ENCODE results near the gene COL11A2. TPM values are rescaled to one million over a fixed set of nuclear protein-coding genes. Genes with fewer than 3 reads are reported as not detected.

Gene COL11A2
- total and polyA plus RNA-seq, 2 experiments from 2014 or later = 1.6 to 2.7 TPM

DNA sequence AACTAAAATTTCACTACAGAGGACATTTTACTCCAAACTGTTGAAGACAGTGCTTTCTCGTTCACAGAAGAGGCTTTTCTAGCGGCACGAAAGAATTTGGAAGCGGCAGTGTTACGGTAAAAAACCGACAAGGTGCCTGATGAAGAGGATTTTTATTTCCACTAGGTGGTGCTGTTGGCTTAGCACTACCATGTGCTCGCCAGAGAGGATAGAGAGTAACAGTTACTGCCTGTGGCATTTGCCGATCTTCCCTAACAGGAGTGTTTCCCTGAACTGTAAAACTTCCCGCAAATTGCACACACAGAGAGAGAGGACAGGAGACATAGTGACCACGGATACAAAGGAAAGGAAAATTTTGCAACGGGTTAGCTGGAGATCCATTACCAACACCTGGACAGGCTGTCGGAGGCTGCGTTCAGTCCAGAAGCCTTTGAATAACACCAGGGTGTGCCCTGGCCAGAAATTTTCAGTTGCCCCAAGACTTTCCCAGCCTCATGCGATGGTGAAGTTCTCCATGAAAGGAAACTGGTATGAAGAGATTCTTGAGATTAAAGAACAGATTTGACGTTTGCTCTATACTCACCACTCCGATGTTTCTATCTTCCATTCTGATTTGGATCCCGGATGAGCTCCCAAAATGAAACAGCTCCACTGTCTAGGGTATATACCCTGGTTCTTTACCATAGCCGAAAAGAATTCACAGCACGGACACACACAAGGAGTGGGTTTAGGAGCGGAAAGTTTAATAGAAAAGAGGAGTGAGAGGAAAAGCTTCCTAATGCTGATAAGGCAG lies 68.3 kb downstream of the COL11A2 start:
- Histone ChIP-seq H2AFZ (no peak overlapping the region), H3K27ac (ENCODE audit: low read depth) (peak overlapping the region; percentile 55; the same call in 1 of the 2 replicates), H3K4me3 (peak overlapping the region; percentile 4; the same call in 1 of the 2 replicates), H4K20me1 (replicated peaks; ENCODE audit: insufficient read depth) (peaks cover 18% of the 10 kb centered on the region), H3K27me3 (ENCODE audit: insufficient read depth) (no peaks in the 10 kb centered on the region), H3K4me1 (ENCODE audit: insufficient read depth) (peaks cover 41% of the 10 kb centered on the region), H3K9me2 (ENCODE audit: insufficient read depth) (no peaks in the 10 kb centered on the region), H3F3A (replicated peaks; ENCODE audit: low read depth) (0 out of 2 replicates have a peak, but pooled peaks cover 8% of the 10 kb centered on the region), H3K4me2 (no peak overlapping the region), H3K36me3 (ENCODE audit: insufficient read depth) (peaks cover 26% of the 10 kb centered on the region), H3K79me2 (replicated peaks; ENCODE audit: insufficient read depth) (peaks cover 90% of the 10 kb centered on the region)
- H3K9me3 Mint-ChIP-seq = peaks cover 47% of the 10 kb centered on the region
- peaks cover 86% of the 10 kb centered on the region for H3K36me3 Mint-ChIP-seq (ENCODE audit: low read depth)
- peak; percentile 89 for DNase-seq (ENCODE audit: low spot score)
- H3K4me3 Mint-ChIP-seq = peak overlapping the region; percentile 0; the same call in 2 of the 3 replicates
- H3K4me1 Mint-ChIP-seq = peaks cover 43% of the 10 kb centered on the region
- ATAC-seq = peak; percentile 44
- no peak overlapping the region for H3K27ac Mint-ChIP-seq
- TF ChIP-seq, protein P1, sequence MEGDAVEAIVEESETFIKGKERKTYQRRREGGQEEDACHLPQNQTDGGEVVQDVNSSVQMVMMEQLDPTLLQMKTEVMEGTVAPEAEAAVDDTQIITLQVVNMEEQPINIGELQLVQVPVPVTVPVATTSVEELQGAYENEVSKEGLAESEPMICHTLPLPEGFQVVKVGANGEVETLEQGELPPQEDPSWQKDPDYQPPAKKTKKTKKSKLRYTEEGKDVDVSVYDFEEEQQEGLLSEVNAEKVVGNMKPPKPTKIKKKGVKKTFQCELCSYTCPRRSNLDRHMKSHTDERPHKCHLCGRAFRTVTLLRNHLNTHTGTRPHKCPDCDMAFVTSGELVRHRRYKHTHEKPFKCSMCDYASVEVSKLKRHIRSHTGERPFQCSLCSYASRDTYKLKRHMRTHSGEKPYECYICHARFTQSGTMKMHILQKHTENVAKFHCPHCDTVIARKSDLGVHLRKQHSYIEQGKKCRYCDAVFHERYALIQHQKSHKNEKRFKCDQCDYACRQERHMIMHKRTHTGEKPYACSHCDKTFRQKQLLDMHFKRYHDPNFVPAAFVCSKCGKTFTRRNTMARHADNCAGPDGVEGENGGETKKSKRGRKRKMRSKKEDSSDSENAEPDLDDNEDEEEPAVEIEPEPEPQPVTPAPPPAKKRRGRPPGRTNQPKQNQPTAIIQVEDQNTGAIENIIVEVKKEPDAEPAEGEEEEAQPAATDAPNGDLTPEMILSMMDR (conservative IDR thresholded peaks at IDR 0.05; ENCODE audit: low read depth in 2 of 2) = peak; percentile 75
- no peak for TF ChIP-seq ETS1 (IDR thresholded peaks at IDR 0.05)
- peaks cover 18% of the 10 kb centered on the region for H3K27me3 Mint-ChIP-seq (ENCODE audit: insufficient read depth, low read depth, poor library complexity)

- Histone ChIP-seq H3F3A (replicated peaks; ENCODE audit: low read depth) (0 out of 2 replicates have a peak, but pooled peaks cover 8% of the 10 kb centered on the region), H3K9me2 (ENCODE audit: insufficient read depth) (no peaks in the 10 kb centered on the region), H3K4me2 (no peak overlapping the region), H3K27me3 (ENCODE audit: insufficient read depth) (no peaks in the 10 kb centered on the region), H4K20me1 (replicated peaks; ENCODE audit: insufficient read depth) (peaks cover 11% of the 10 kb centered on the region), H3K4me3 (no peak overlapping the region), H3K27ac (ENCODE audit: low read depth) (peak overlapping the region; percentile 55; the same call in 1 of the 2 replicates), H3K79me2 (replicated peaks; ENCODE audit: insufficient read depth) (peaks cover 85% of the 10 kb centered on the region), H3K4me1 (ENCODE audit: insufficient read depth) (peaks cover 44% of the 10 kb centered on the region), H3K36me3 (ENCODE audit: insufficient read depth) (peaks cover 18% of the 10 kb centered on the region; the same call in 1 of the 2 replicates), H2AFZ (no peak overlapping the region)
- ATAC-seq (no peak), DNase-seq (ENCODE audit: low spot score) (no peak)
- Mint-ChIP-seq H3K36me3 (ENCODE audit: low read depth) (peaks cover 79% of the 10 kb centered on the region), H3K4me1 (peaks cover 45% of the 10 kb centered on the region), H3K27ac (no peak overlapping the region), H3K4me3 (peak overlapping the region; percentile 0; the same call in 1 of the 3 replicates), H3K9me3 (peaks cover 47% of the 10 kb centered on the region), H3K27me3 (ENCODE audit: insufficient read depth, low read depth, poor library complexity) (peaks cover 18% of the 10 kb centered on the region)
- TF ChIP-seq EZH2phosphoT487 (IDR thresholded peaks at IDR 0.05; ENCODE audit: unreplicated experiment) (no peak), NANOG (IDR thresholded peaks at IDR 0.05; ENCODE audit: borderline replicate concordance) (no peak), EZH2 (IDR thresholded peaks at IDR 0.05; ENCODE audit: low read depth, unreplicated experiment) (no peak), ZNF331 (CRISPR knock-in tag; IDR thresholded peaks at IDR 0.05; ENCODE audit: low read depth) (no peak), CREB1 (CRISPR knock-in tag; IDR thresholded peaks at IDR 0.05; ENCODE audit: low read depth) (no peak), STAT1 (IDR thresholded peaks at IDR 0.05; ENCODE audit: unreplicated experiment) (no peak), ETS1 (IDR thresholded peaks at IDR 0.05) (no peak)
- TF ChIP-seq, protein P1 (conservative IDR thresholded peaks at IDR 0.05; ENCODE audit: low read depth in 2 of 2) = no peak
- TF ChIP-seq, protein P2, sequence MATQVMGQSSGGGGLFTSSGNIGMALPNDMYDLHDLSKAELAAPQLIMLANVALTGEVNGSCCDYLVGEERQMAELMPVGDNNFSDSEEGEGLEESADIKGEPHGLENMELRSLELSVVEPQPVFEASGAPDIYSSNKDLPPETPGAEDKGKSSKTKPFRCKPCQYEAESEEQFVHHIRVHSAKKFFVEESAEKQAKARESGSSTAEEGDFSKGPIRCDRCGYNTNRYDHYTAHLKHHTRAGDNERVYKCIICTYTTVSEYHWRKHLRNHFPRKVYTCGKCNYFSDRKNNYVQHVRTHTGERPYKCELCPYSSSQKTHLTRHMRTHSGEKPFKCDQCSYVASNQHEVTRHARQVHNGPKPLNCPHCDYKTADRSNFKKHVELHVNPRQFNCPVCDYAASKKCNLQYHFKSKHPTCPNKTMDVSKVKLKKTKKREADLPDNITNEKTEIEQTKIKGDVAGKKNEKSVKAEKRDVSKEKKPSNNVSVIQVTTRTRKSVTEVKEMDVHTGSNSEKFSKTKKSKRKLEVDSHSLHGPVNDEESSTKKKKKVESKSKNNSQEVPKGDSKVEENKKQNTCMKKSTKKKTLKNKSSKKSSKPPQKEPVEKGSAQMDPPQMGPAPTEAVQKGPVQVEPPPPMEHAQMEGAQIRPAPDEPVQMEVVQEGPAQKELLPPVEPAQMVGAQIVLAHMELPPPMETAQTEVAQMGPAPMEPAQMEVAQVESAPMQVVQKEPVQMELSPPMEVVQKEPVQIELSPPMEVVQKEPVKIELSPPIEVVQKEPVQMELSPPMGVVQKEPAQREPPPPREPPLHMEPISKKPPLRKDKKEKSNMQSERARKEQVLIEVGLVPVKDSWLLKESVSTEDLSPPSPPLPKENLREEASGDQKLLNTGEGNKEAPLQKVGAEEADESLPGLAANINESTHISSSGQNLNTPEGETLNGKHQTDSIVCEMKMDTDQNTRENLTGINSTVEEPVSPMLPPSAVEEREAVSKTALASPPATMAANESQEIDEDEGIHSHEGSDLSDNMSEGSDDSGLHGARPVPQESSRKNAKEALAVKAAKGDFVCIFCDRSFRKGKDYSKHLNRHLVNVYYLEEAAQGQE (IDR thresholded peaks at IDR 0.05; ENCODE audit: unreplicated experiment) = no peak
Observed at GRCh38 chr6:33123181-33123580, 69.1 kb downstream of the COL11A2 start.

Data from GM23338 (cell line).